ENCODE measurements around the gene EVC2. TPM values are rescaled to one million over a fixed set of nuclear protein-coding genes. Genes with fewer than 3 reads are reported as not detected.

Gene EVC2
- polyA plus RNA-seq, 1 donor from 2014 or later, result 0.27 TPM

GRCh38 chr4:5717449-5718158 is 9.2 kb upstream of the EVC2 start:
- TF ChIP-seq MXI1 (conservative IDR thresholded peaks at IDR 0.05; ENCODE audit: poor library complexity, severe bottlenecking) (no peak), REST (IDR thresholded peaks at IDR 0.05; ENCODE audit: borderline replicate concordance) (no peak), EP300 (conservative IDR thresholded peaks at IDR 0.05; ENCODE audit: poor library complexity, severe bottlenecking) (no peak), EZH2 (IDR thresholded peaks at IDR 0.05; ENCODE audit: borderline replicate concordance, insufficient read depth, low read length, poor library complexity, severe bottlenecking) (no peak), SMC3 (conservative IDR thresholded peaks at IDR 0.05; ENCODE audit: poor library complexity) (no peak), TAF1 (IDR thresholded peaks at IDR 0.05; ENCODE audit: low read depth) (no peak), CTCF (IDR thresholded peaks at IDR 0.05; ENCODE audit: poor library complexity, severe bottlenecking) (no peak), POLR2AphosphoS5 (IDR thresholded peaks at IDR 0.05) (no peak), RAD21 (conservative IDR thresholded peaks at IDR 0.05) (no peak)
- Histone ChIP-seq H2AFZ (ENCODE audit: low read depth, low read length) (no peak overlapping the region), H3K79me2 (replicated peaks; ENCODE audit: insufficient read depth, low read length) (no peaks in the 10 kb centered on the region), H4K20me1 (ENCODE audit: insufficient read depth) (no peaks in the 10 kb centered on the region), H3K9ac (ENCODE audit: low read length) (no peak overlapping the region), H3K4me2 (ENCODE audit: low read length) (no peak overlapping the region), H3K27ac (ENCODE audit: low read length) (no peak overlapping the region), H3K36me3 (ENCODE audit: insufficient read depth, low read length) (no peaks in the 10 kb centered on the region), H3K4me3 (ENCODE audit: low read length) (no peak overlapping the region), H3K9me3 (ENCODE audit: low read length) (peaks cover 6% of the 10 kb centered on the region), H3F3A (ENCODE audit: insufficient read depth, low read length, poor library complexity, severe bottlenecking) (no peaks in the 10 kb centered on the region), H3K9me2 (ENCODE audit: insufficient read depth, low read length) (no peaks in the 10 kb centered on the region), H3K27me3 (ENCODE audit: insufficient read depth, low read depth, low read length) (no peaks in the 10 kb centered on the region)

- Histone ChIP-seq H4K20me1 (ENCODE audit: insufficient read depth) (no peaks in the 10 kb centered on the region), H3K36me3 (ENCODE audit: insufficient read depth, low read length) (no peaks in the 10 kb centered on the region), H3K9me2 (ENCODE audit: insufficient read depth, low read length) (no peaks in the 10 kb centered on the region), H3K79me2 (replicated peaks; ENCODE audit: insufficient read depth, low read length) (no peaks in the 10 kb centered on the region), H3K9ac (ENCODE audit: low read length) (no peak overlapping the region), H3F3A (ENCODE audit: insufficient read depth, low read length, poor library complexity, severe bottlenecking) (no peaks in the 10 kb centered on the region), H3K4me2 (ENCODE audit: low read length) (no peak overlapping the region), H3K27ac (ENCODE audit: low read length) (no peak overlapping the region), H2AFZ (ENCODE audit: low read depth, low read length) (no peak overlapping the region), H3K27me3 (ENCODE audit: insufficient read depth, low read depth, low read length) (peaks cover 11% of the 10 kb centered on the region), H3K4me3 (ENCODE audit: low read length) (no peak overlapping the region), H3K9me3 (ENCODE audit: low read length) (peaks cover 6% of the 10 kb centered on the region)
- TF ChIP-seq TAF1 (IDR thresholded peaks at IDR 0.05; ENCODE audit: low read depth) (no peak), MXI1 (conservative IDR thresholded peaks at IDR 0.05; ENCODE audit: poor library complexity, severe bottlenecking) (no peak), POLR2AphosphoS5 (IDR thresholded peaks at IDR 0.05) (no peak), CTCF (IDR thresholded peaks at IDR 0.05; ENCODE audit: poor library complexity, severe bottlenecking) (no peak), SMC3 (conservative IDR thresholded peaks at IDR 0.05; ENCODE audit: poor library complexity) (no peak), RAD21 (conservative IDR thresholded peaks at IDR 0.05) (no peak), EP300 (conservative IDR thresholded peaks at IDR 0.05; ENCODE audit: poor library complexity, severe bottlenecking) (no peak), EZH2 (IDR thresholded peaks at IDR 0.05; ENCODE audit: borderline replicate concordance, insufficient read depth, low read length, poor library complexity, severe bottlenecking) (no peak), REST (IDR thresholded peaks at IDR 0.05; ENCODE audit: borderline replicate concordance) (no peak)
Observed at GRCh38 chr4:5716391-5716790, 8.0 kb upstream of the EVC2 start.
